ENCODE measurements around the gene SYT7. TPM values are rescaled to one million over a fixed set of nuclear protein-coding genes. Genes with fewer than 3 reads are reported as not detected.

Gene SYT7
- total and polyA plus RNA-seq, 4 donors = 1.7 to 10.6 (median 3.8) TPM

DNA sequence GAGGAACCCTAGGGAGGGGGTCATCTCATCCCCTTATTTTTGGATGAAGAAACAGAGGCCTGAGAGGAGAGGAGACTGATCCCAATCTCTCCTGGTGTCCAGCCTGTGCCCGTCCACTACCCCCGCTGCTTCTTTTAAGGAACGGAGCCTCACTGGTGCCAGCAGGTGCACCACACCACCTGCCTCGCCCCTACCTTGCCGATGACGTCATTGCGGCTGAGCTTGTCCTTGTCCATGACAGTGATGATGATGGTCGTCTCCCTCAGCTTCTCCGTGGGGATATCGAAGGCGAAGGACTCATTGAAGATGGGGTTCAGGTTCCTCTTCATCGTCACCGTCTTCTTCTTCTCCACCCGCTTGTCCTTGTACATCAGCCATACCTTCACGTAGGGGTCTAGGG, 58.0 kb downstream of the SYT7 start:
- Histone ChIP-seq H3K27me3 (ENCODE audit: control insufficient read depth in 3 of 3, insufficient read depth in 3 of 3, low read length in 2 of 3) (no peaks in the 10 kb centered on the region), H3K9ac (ENCODE audit: insufficient read depth in 1 of 2, low read length in 2 of 2) (no peak overlapping the region), H3K27ac (ENCODE audit: low read depth in 1 of 2, low read length in 1 of 2) (no peak overlapping the region), H3K4me3 (no peak overlapping the region), H3K4me1 (ENCODE audit: control insufficient read depth in 5 of 5, insufficient read depth in 5 of 5, low read length in 5 of 5) (no peaks in the 10 kb centered on the region), H3K9me3 (ENCODE audit: control insufficient read depth in 4 of 4, insufficient read depth in 3 of 4, low read length in 3 of 4) (no peaks in the 10 kb centered on the region), H3K36me3 (ENCODE audit: control insufficient read depth in 4 of 4, insufficient read depth in 4 of 4, low read length in 4 of 4) (peaks cover 0 to 2% (median under 1%) of the 10 kb centered on the region in 4 donors)
- TF ChIP-seq, protein P1, sequence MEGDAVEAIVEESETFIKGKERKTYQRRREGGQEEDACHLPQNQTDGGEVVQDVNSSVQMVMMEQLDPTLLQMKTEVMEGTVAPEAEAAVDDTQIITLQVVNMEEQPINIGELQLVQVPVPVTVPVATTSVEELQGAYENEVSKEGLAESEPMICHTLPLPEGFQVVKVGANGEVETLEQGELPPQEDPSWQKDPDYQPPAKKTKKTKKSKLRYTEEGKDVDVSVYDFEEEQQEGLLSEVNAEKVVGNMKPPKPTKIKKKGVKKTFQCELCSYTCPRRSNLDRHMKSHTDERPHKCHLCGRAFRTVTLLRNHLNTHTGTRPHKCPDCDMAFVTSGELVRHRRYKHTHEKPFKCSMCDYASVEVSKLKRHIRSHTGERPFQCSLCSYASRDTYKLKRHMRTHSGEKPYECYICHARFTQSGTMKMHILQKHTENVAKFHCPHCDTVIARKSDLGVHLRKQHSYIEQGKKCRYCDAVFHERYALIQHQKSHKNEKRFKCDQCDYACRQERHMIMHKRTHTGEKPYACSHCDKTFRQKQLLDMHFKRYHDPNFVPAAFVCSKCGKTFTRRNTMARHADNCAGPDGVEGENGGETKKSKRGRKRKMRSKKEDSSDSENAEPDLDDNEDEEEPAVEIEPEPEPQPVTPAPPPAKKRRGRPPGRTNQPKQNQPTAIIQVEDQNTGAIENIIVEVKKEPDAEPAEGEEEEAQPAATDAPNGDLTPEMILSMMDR (IDR thresholded peaks at IDR 0.05; ENCODE audit: control extremely low read depth, extremely low read depth) = no peak
- WGBS, 2 donors = 92 to 93% methylated on average over 15 of the region's 15 CpGs
- DNase-seq (no peak), ATAC-seq (ENCODE audit: insufficient read depth, low FRiP score) (no peak)

DNA sequence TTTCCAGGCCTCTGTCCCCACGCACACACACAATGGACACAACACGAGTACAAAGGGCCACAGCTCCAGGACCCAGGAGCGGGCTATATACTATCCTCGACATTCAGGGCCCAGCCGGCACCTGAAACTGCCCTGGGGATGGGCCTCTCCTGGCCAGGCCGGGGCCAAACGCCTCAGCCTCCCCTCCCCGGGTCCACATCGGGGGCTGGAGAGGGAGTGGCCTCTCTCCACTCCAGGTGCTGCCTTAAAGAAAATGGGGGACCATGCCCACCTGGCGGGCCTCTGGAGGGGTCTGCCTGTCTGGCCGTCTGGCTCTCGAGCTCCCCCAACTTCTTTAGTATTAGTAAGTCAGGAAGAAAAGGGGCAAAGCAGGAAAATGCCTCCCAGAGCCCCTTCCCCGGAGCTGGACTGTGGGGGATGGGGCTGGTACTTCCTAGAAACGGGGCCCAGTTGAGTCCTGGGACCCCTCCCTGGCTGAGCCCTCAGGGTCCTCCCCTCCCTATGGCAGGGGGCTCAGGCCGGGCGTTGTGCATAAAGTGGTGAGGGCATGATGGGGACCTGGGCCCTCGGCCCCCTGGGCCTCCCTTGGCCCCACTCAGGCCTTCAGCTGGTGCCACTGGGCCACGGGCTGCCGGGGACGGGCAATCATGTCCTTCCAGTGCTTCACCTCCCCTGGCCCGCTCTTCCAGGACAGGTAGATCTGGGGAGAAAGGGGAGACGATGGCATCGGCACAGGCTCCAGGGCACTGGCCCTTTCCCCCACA, 62.7 kb downstream of the SYT7 start:
- H3K27ac ChIP-seq (ENCODE audit: low read depth in 1 of 2, low read length in 1 of 2) = no peak overlapping the region
- no peaks in the 10 kb centered on the region for H3K27me3 ChIP-seq (ENCODE audit: control insufficient read depth in 3 of 3, insufficient read depth in 3 of 3, low read length in 2 of 3)
- no peak overlapping the region for H3K9ac ChIP-seq (ENCODE audit: insufficient read depth in 1 of 2, low read length in 2 of 2)
- WGBS, 2 donors = 88 to 91% methylated on average over 20 to 23 of the region's 23 CpGs
- TF ChIP-seq, protein P1 (IDR thresholded peaks at IDR 0.05; ENCODE audit: control extremely low read depth, extremely low read depth) = no peak
- H3K4me3 ChIP-seq = no peak overlapping the region
- ATAC-seq (ENCODE audit: insufficient read depth, low FRiP score) (no peak), DNase-seq (no peak)
- peaks cover 0 to 2% (median under 1%) of the 10 kb centered on the region in 4 donors for H3K36me3 ChIP-seq (ENCODE audit: control insufficient read depth in 4 of 4, insufficient read depth in 4 of 4, low read length in 4 of 4)
- peaks cover 0 to 13% (median 4%) of the 10 kb centered on the region in 5 donors for H3K4me1 ChIP-seq (ENCODE audit: control insufficient read depth in 5 of 5, insufficient read depth in 5 of 5, low read length in 5 of 5)
- no peaks in the 10 kb centered on the region for H3K9me3 ChIP-seq (ENCODE audit: control insufficient read depth in 4 of 4, insufficient read depth in 3 of 4, low read length in 3 of 4)

- Histone ChIP-seq H3K9me3 (ENCODE audit: control insufficient read depth in 4 of 4, insufficient read depth in 3 of 4, low read length in 3 of 4) (no peaks in the 10 kb centered on the region), H3K36me3 (ENCODE audit: control insufficient read depth in 4 of 4, insufficient read depth in 4 of 4, low read length in 4 of 4) (peaks cover 0 to 2% (median 0%) of the 10 kb centered on the region in 4 donors), H3K4me1 (ENCODE audit: control insufficient read depth in 5 of 5, insufficient read depth in 5 of 5, low read length in 5 of 5) (peaks cover 0 to 19% (median 4%) of the 10 kb centered on the region in 5 donors), H3K27ac (ENCODE audit: low read depth in 1 of 2, low read length in 1 of 2) (no peak overlapping the region), H3K9ac (ENCODE audit: insufficient read depth in 1 of 2, low read length in 2 of 2) (peak overlapping the region; percentile 7 to 25), H3K27me3 (ENCODE audit: control insufficient read depth in 3 of 3, insufficient read depth in 3 of 3, low read length in 2 of 3) (no peaks in the 10 kb centered on the region), H3K4me3 (no peak overlapping the region)
- ATAC-seq (ENCODE audit: insufficient read depth, low FRiP score) (no peak), DNase-seq (peak; percentile 63 to 78 (median 69))
- WGBS, 2 donors = 25 to 30% methylated on average over 23 of the region's 23 CpGs
- TF ChIP-seq, protein P1 (IDR thresholded peaks at IDR 0.05; ENCODE audit: control extremely low read depth, extremely low read depth) = peak; percentile 61
Measured at GRCh38 chr11:61516675-61517572, 64.0 kb downstream of the SYT7 start.
